Panc1 (cell line): ENCODE measurements around the gene ALOXE3.

Experiments used
- POLR2AphosphoS5 ChIP-seq: IDR thresholded peaks from 2 replicates; pipeline ENCODE4 v1.6.1; 2012; ENCODE audit warnings: mild to moderate bottlenecking, low read depth, low read length, moderate library complexity
- SIN3A ChIP-seq: IDR thresholded peaks from 2 replicates; pipeline ENCODE4 v1.6.1; 2012; ENCODE audit warnings: low read depth, mild to moderate bottlenecking, low read length, moderate library complexity, borderline replicate concordance; ENCODE audit not compliant: insufficient read depth
- TF ChIP-seq, protein P1 (sequence below): fragments of 450-650 bp; IDR thresholded peaks from 2 replicates; pipeline ENCODE4 v1.5.1; 2017; ENCODE audit warnings: mild to moderate bottlenecking
- TF ChIP-seq, protein P2 (sequence below), 2 experiments: IDR thresholded peaks; 2 replicates each; pipeline ENCODE4 v1.6.1; 2011 to 2012; ENCODE audit warnings: low read depth in 2 of 2, control low read depth in 1 of 2, low read length in 1 of 2, mild to moderate bottlenecking in 1 of 2, moderate library complexity in 1 of 2; ENCODE audit not compliant: insufficient read depth in 1 of 2

DNA sequence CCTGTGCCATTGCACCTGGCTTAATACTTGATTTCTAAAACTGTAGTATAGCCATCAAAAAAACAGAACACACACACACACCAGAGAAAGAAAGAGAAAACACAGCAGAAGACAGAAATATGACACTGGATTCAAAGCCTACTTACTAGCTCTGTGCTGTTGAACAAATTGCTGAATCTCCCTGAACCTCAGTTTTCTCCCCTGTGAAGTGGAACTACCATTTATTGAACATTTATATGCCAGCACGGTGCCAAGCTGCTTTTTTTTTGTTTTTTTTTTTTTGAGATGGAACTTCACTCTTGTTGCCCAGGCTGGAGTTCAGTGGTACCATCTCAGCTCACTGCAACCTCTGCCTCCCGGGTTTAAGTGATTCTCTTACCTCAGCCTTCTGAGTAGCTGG is 17.6 kb downstream of the ALOXE3 start:
- TF ChIP-seq, protein P1, sequence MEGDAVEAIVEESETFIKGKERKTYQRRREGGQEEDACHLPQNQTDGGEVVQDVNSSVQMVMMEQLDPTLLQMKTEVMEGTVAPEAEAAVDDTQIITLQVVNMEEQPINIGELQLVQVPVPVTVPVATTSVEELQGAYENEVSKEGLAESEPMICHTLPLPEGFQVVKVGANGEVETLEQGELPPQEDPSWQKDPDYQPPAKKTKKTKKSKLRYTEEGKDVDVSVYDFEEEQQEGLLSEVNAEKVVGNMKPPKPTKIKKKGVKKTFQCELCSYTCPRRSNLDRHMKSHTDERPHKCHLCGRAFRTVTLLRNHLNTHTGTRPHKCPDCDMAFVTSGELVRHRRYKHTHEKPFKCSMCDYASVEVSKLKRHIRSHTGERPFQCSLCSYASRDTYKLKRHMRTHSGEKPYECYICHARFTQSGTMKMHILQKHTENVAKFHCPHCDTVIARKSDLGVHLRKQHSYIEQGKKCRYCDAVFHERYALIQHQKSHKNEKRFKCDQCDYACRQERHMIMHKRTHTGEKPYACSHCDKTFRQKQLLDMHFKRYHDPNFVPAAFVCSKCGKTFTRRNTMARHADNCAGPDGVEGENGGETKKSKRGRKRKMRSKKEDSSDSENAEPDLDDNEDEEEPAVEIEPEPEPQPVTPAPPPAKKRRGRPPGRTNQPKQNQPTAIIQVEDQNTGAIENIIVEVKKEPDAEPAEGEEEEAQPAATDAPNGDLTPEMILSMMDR = no peak
- TF ChIP-seq POLR2AphosphoS5 (no peak), SIN3A (no peak)
- TF ChIP-seq, protein P2, sequence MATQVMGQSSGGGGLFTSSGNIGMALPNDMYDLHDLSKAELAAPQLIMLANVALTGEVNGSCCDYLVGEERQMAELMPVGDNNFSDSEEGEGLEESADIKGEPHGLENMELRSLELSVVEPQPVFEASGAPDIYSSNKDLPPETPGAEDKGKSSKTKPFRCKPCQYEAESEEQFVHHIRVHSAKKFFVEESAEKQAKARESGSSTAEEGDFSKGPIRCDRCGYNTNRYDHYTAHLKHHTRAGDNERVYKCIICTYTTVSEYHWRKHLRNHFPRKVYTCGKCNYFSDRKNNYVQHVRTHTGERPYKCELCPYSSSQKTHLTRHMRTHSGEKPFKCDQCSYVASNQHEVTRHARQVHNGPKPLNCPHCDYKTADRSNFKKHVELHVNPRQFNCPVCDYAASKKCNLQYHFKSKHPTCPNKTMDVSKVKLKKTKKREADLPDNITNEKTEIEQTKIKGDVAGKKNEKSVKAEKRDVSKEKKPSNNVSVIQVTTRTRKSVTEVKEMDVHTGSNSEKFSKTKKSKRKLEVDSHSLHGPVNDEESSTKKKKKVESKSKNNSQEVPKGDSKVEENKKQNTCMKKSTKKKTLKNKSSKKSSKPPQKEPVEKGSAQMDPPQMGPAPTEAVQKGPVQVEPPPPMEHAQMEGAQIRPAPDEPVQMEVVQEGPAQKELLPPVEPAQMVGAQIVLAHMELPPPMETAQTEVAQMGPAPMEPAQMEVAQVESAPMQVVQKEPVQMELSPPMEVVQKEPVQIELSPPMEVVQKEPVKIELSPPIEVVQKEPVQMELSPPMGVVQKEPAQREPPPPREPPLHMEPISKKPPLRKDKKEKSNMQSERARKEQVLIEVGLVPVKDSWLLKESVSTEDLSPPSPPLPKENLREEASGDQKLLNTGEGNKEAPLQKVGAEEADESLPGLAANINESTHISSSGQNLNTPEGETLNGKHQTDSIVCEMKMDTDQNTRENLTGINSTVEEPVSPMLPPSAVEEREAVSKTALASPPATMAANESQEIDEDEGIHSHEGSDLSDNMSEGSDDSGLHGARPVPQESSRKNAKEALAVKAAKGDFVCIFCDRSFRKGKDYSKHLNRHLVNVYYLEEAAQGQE (IDR thresholded peaks at IDR 0.05; ENCODE audit: insufficient read depth in 1 of 2, low read depth in 2 of 2, low read length in 1 of 2) = no peak
